LNCAP (cell line): ENCODE measurements around the gene LGALS4.

Source experiments
- CTCF ChIP-seq: fragments of 450-650 bp; IDR thresholded peaks from 2 replicates; pipeline ENCODE4 v1.5.1; 2017; ENCODE audit warnings: mild to moderate bottlenecking

Gene LGALS4

DNA sequence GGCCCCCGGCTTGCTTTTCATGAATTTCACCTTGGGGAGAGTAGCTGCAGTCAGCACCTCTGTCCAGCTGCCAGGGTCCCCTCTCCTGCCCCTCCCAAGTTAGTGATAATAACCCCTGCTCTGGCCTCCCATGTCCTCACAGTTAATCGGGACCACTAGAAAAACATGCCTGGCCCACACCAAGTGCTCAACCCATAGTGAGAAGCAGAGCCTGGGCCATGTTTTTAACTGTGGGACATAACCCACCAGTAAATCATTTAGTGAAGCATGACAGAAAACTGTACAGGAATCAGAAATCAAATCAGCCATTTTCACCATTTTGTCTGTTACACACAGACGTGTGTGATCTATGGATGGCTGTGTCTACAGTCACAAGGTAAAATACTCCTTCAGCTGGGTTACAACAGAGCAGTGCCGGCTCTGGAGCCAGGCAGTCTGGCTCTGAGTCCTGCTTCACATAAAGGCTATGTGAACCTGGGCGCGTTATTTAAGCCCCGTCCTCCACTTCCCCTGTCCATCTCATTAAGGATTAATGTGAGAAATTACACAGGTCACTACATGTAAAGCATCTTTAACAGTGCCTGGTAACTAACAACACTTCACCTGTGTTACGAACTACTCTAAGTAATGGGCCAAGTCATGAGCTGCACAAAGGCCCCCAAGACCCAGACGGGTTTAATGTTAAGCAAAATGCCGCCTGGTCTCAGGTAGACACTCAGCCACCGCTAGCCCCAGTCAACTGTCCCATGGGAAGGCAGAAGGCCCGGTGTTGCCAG lies 26.4 kb upstream of the LGALS4 start:
- no peak for TF ChIP-seq CTCF

DNA sequence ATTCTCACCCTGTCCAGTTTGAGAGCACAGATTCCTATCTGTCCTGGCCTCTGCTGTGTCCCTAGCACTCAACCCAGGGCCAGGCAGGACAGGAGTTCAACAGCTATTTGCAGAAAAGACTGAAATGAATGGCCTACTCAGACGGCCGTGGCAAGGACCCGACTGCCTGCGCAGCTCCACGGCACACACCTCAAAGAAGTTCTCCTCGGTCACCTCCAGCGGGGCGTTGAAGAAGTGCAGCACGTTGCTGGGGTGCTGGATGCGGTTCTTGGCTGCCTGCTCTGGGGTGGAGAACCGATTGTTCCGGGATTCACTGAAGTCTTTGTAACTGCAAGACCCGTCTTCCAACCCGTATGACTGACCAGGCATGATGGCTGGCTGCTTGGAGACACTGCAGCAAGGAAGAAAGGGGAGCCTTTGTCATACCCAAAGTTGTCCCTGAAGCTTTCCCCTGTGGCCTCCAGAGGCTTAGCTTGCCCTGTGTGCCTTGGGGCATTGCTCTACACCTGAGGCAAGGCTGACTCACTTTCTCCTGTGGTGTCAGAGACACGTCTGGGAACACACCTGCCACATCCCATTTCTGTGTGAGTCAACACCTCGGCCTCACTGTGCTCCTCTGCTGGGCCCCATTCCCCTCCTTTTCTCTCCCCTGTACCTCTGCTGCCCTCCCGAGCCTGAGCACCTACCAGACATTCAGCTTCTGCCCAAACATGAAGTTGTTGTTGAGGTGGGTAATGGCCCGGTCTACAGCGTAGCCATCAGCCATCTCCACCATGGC lies 25.7 kb upstream of the LGALS4 start:
- TF ChIP-seq CTCF: no peak

DNA sequence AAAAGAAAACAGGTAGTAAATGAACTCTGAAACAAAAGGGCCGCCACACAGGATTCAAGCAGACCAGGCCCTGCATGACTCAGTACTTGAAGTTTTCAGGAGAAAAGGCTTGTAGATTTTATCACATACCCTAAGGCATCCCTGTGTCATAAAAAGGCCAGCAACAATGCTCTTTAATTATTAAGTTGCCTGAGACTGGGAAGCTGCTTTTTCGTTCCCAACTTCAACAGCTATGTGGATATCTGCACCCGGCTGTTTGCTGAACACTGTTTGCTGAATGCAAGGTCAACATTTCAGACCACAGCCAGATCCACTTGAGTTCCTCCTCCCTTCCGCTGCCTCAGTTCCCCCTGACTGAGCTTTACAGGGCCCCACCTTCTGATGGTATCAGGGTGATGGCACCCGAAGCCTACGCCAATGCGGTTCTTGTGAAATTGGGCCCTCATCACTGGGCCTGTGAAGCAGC lies 24.9 kb upstream of the LGALS4 start:
- TF ChIP-seq CTCF: no peak

- TF ChIP-seq CTCF: no peak
These were observed 24.4 kb upstream of the LGALS4 start for GRCh38 chr19:38836983-38837626.

DNA sequence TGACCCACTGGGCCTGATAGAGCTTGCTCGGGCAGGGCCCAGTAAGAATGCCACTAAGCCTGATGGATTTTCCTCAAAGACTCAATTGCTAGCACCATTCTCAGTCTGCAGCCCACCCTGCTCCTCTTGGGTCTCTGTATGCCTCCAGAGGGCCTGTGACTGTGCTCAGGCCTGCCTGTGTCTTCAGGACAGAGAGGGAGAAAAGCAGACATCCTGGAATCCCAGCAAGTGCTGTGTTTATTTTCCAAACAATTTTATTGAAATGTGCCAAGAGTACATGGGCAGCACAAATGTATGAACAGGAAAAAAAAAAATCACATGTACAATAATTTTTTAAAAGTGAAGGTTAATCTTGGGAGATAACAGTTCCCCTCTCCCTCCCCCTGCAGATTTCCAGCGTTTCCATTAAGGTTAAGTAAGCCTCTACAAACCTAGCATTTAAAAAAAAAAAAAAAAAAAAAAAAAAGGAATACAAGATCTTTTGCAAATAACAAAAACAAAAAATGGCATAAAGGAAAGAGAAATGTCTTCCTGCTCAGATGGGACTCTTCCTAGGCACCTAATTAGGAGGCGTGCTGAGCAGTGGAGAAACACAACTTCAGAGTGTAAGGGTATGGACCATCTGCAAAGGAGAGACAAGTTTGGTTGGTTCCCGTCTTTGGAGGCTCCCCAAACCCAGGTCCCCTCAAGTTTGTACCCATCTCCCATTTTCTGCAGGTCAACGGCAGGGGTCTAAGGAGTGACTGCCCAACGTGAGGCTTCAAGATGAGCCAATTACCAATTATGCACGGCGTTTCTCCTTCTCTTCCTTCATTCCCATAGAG lies 23.6 kb upstream of the LGALS4 start:
- no peak for TF ChIP-seq CTCF

GRCh38 chr19:38834590-38834989 lies 21.8 kb upstream of the LGALS4 start:
- TF ChIP-seq CTCF: no peak

- TF ChIP-seq CTCF: no peak
These were observed 21.4 kb upstream of the LGALS4 start for GRCh38 chr19:38834104-38834490.
